ENCODE measurements around the gene ST3GAL5.

The ST3GAL5 gene

DNA sequence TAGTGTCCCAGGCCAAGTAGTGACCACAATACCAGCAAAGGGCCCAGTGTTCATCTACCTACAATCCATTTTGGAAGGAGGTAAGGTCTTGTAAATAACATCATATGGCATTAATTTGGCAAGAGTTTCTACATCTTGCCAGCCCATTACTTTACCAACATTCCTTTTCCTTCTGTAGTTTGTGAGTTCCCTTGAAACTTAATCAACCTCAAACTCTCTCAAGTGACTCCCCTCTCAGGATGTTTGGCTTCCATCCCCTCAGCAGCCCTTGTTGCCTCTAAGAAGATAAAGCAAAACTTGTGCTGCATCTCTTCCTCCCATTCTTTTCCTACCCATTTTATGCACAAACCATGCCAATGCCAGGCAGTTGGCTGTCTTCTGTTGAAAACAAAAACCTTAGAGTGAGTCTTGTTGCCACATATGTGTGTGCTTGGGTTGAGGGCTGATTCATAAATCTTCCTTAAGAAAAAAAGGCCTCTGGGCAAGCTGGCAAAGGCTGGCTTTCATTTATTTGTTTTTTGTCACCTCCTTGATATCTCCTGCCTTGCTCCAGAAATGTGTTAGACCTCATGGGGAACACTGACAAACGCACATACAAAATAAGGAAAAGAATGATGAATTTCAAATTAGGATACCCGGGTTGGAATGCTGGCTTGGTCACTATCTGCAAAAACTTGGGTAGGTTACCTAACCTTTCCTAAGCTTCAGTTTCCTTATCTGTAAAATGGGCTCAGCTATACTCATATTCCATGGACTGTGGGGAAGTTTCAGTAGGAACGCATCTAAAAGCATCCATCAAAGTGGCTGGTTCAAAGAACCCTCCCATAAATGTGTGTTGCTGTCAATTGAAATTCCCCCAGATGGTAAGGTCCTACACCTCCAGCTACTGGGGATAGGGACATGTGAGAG lies 29.4 kb upstream of the ST3GAL5 start:
- no peak for DNase-seq (ENCODE audit: low read depth in 2 of 3, low spot score in 1 of 3)

DNA sequence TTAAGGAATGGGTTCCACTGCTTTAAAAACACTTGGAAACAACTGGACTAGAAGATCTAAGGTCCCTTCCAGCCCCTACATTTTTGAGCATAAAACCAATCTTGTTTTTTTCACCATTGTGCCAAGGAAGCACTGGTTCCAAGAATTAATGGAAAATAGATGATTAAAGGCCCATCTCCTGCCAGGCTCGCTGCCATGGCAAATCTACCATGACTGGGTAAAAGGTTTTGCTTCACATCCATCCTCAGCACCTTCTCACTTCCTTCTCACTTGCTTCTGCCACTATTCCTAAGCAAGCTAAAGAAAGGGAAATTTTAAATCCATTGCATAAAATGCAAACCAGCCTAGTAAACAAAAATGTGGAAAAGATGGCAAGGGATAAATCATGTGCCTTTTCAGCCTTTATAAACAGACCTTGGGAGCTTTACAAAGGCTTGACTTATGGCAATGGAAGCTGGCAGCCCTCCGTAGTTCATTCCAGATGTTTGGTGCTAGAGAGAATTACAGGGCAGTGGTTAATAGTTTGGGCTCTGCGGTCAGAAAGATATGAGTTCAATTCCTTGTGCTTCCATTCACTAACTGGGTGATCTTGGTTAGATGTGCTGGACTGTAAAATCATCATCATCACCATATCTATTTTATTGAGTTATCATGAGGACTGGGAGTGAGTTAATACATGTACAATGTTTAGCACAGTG lies 27.0 kb upstream of the ST3GAL5 start:
- DNase-seq (ENCODE audit: low read depth in 2 of 3, low spot score in 1 of 3): no peak

DNA sequence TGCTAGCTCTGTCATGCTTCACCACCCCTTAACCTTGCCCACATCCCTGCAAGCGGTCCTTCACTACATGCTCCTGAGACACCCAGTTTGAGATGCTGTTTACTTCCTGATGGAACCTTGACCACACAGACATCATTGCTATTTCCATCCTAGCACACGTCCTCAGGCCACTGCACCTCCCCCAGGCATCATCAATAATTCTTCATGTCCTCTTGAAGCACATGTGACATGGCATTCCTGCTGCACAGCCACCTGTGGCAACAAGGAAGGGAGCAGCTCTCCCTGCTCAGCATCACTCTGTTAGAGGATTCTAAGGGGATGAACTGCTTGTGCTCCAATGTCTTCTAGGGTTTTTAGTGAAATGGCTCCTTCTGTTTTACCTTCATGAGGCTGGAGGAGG lies 26.1 kb upstream of the ST3GAL5 start:
- DNase-seq (ENCODE audit: low read depth in 2 of 3, low spot score in 1 of 3): no peak

DNA sequence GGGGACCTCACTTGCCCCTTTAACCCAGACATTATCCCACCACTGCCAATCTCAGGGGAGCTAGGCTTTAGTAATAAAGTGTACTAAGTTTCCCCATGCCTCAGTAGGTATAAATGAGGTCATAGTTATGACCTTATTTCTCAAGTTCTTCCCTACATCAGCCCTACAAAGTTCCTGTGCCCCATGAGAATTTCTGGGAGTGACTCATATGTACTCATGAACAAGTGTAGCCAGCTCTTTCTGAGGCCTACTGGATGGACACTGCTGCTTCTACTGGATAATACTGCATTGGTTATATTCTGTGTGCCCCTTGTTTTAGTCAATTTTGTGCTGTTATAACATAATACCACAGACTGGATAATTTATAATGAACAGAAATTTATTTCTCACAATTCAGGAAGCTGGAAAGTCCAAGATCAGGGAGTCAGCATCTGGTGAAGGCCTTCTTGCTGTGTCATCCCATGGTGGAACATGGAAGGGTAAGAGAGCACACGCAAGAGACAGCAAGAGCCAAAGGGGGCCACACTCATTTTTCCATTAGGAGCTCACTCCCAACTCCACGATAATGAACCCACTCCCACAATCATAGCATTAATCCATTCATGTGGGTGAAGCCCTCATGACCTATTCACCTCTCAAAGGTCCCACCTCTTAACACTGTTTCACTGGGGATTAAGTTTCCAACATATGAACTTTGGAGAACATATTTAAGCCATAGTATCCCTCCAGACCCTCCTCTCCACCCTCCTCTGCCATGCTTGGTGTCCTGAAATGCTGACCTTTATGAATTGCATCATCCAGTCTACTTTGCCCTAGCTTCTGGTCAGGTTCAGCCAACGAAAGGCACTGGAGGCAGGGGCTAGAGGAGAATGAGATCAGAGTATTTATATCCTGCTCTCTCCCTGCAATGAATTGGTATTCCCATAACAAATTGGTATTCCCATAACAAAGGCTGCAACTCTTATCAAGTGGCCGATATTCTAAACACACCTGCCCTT lies 25.4 kb upstream of the ST3GAL5 start:
- DNase-seq (ENCODE audit: low read depth in 2 of 3, low spot score in 1 of 3): no peak

DNA sequence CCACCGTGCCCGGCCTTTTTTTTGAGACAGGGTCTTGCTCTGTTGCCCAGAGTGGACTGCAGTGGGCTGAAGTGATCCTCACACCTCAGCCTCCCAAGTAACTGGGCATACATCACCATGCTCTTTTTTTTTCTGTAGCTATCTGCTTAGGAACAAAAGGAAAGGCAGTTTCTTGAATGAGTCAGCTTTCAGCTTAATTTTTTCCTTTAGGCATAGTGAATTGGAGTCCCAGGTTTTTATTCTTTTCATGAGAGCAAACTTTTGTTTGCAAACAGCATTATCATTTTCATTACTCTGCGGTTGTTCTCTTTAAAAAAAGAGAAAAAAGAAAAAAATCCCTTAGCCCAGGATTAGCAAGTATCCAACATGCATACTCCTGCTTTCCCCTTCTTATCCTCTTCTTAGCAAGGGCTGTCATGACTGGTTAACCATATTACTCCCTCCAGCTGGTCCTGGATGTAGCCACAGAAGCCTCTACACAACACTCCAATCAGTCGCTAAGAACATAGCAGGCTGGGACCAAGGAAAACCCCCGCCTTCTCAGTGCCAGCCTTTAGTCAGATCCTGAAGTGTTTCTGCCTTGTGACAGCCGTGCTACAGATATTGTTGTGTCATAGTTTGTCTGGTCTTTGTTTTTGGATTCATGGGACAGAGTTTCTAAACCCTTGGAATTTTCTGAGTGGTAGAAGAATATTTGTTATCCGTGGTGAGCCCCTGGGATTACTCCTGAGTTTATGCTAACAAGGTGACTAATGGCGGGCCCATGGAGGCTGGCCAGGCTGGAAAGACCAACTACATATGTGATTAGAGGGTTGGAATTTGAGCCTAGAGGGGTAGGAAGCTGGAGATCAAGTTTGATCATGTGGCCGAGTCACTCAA lies 23.3 kb upstream of the ST3GAL5 start:
- no peak for DNase-seq (ENCODE audit: low read depth in 2 of 3, low spot score in 1 of 3)

DNA sequence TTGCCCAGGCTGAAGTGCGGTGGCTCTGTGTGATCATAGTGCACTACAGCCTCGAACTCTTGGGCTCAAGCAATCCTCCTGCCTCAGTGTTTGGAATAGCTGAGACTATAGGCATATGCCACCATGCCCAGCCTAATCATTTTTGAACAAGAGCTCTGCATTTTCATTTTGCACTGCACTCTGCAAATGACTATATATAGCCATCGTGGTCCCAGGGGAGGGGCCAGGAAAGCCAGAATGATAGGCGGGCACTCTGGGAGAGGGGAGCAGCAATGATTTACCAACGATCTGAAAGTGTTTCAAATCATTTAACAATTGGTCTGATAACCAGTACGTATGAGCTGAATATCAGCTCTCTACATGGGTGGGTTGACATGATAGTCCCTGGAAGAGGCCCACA lies 22.3 kb upstream of the ST3GAL5 start:
- no peak for DNase-seq (ENCODE audit: low read depth in 2 of 3, low spot score in 1 of 3)

DNA sequence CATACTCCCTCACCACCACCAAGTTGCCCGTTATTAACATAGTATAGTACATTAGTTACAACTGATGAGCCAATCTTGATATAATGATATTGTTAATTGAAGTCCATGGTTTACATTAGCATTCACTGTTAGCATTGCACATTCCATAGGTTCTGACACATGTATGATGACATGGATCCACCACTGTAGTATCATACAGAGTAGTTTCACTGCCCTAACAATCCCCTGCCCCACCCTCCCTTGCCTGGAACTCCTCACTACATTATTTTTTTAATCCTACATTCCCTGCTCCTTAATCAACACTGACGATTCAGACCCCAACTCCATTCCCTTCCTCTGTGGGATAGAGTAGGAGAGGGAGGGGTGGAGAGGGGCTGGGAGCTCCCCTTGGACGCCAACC lies 20.2 kb upstream of the ST3GAL5 start:
- DNase-seq (ENCODE audit: low read depth in 2 of 3, low spot score in 1 of 3): no peak

DNA sequence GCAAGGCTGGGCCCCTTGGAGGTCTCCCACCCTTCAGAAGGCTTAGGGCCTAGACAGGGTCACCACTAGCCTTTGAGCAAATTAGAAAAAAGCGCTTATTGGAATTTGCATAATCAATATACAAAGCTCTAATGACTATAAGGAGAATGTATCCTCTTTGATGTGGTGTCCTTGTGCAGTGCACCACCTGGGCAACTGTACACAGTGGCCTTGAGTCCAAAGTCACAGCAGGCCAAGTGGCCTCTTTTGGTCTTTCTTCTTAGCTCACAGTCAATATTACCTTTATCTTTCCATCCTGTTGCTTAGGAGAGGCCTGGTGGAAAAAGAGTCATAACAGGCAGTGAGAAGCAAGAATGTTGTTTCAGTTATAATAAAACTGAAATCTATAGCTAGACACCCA lies 19.7 kb upstream of the ST3GAL5 start:
- no peak for DNase-seq (ENCODE audit: low read depth in 2 of 3, low spot score in 1 of 3)

DNA sequence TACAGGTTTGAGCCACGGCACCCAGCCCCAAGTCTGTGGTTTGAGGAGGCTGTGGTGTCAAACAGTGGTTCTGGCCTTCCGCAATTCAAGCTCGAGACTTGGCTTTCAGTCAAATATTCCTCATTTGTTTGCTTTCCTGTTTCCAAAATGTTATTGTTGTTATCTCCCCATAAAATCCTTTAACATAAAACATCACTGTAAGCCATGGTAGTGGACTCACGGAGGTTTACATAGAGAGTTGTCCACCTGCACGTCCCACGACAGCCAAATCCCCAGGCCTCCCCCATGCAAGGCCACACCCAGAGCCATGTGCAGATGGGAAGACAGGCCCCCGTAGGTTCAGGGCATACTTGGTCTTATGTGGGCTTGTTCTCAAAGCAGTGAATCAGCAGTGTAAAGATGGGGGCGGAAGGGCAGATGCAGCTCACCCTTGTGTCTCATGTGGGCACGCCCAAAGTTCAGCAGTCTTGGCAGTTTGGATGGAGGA lies 18.9 kb upstream of the ST3GAL5 start:
- DNase-seq (ENCODE audit: low read depth in 2 of 3, low spot score in 1 of 3): no peak

DNA sequence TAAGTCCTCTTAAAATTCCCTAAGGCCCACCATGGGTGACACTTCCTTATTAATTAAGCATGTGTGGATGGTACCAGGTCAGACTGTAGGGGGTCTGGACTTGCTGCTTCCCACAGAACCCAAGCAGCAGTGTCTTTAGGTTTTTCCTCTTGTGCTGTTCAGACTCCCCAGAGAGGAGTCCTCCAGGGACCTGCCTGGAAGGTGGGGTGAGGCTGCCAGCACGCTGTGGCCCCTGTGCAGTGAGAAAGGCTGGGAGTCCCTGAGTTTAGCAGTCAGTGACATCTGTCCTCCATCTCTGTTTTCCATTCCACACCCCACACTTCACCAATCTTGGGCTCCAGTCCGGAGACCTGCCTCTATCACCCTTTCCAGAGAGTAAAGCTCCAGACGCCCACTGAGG lies 18.0 kb upstream of the ST3GAL5 start:
- no peak for DNase-seq (ENCODE audit: low read depth in 2 of 3, low spot score in 1 of 3)

DNA sequence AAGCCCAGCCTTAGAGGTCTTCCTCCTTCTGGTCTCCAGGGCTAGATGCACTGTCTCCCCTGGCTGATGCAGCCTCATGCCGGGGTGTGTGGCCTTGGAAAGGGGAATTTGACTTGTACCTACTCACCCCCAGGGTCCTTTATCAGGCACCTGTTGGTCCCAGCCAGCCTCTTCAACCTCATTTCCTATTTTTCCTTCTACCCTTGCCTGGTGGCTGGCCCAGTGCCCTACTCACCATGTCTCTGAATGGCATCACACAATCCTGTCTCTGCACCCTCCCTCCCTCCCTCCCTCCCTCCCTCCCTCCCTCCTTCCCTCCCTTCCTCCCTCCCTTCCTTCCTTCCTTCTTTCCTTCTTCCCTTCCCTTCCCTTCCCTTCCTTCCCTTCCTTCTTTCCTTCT lies 17.1 kb upstream of the ST3GAL5 start:
- DNase-seq (ENCODE audit: low read depth in 2 of 3, low spot score in 1 of 3): no peak

DNA sequence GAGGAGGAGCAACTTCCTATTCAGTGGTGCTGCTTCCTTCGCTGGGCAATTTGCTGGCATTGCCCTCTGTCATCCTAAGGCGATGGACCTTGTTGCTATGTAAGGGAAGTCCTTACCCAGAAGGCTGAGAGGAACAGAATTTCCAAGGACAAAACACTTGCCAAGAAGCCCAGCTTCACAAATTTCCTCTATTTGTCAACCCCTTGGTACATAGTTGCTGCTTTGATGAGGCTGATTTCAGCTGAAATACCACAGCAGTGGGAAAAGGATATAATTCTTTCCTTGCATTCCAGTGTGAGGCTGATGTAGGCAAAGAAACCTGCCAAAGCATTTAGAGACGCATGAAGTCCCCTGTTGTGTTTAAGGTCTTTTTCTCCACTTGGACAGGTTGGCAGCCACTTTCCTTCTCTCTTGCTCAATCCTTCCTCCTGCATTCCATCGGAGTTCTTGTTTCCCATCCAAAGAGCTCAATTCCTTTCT lies 16.4 kb upstream of the ST3GAL5 start:
- no peak for DNase-seq (ENCODE audit: low read depth in 2 of 3, low spot score in 1 of 3)

DNA sequence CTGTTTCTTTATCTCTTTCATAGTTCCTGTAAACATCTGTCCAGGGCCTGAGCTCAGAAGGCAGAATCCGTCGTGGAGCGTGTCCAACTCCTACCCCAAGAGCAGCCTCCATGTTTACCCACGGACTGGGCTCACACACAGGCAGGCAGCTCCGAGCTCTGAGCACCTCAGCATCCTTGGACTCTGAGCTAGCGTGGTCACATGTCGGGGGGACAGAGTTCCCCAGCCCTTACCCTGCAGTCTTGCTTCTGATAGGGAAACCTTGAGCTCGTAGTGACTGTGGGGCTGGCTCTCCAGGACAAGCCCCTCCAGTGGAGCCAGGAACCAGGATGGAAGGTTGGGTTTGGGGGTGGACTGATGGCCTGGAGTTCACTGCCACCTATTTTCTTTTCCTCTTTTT lies 15.1 kb upstream of the ST3GAL5 start:
- DNase-seq (ENCODE audit: low read depth in 2 of 3, low spot score in 1 of 3): no peak

DNA sequence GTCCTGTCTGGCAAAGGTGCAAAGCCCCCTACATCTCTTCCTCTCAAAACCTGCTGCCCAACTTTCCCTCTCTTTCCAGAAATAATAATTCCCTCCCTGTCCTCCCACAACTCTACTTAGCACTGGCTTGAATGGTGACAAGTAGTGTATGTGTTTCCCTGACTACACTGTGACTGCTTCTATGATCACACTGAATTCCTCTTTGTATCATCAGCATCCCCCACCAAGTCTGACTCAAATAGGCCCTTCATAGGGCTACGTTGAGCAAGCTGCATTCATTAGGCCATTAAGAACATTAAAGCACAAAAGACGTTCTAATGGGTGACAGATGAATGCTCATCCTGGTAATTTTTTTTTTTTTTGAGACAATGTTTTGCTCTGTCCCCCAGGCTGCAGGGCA lies 13.7 kb upstream of the ST3GAL5 start:
- no peak for DNase-seq (ENCODE audit: low read depth in 2 of 3, low spot score in 1 of 3)

DNA sequence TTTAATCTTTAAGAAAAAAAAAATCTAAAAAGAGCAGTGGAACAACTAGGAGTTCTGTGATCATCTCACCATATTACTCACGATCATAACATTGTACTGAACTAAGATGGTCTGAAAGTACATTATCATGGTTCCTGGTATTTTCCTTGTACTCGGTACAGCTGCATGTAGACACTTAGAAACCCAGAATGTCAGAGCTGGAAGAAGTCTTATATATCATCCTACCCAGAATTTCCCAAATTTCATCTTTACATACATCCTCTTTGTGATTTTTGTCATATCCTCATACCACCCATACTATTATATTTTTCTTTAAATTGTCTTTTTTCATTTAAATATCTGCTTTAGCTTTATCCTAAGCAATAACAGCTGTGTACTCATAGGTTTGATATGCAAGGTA lies 12.4 kb upstream of the ST3GAL5 start:
- no peak for DNase-seq (ENCODE audit: low read depth in 2 of 3, low spot score in 1 of 3)

DNA sequence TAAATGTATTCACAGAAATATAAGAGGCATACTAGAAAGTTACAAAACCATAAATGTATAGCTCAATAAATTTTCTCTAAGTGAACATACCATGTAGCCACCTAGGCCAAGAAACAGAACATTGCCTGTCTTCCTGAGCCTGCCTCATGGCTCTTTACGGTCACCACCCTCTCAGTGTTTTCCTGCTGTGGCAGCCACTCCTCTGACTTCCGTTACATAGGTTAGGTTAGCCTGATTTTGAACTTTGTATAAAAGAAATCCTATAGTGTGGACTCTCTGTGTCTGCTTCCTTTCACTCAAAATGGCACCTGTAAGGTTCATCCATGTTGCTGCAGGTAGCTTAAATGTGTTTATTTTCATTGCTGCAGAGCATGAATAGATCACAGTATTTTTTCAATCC lies 11.6 kb upstream of the ST3GAL5 start:
- DNase-seq (ENCODE audit: low read depth in 2 of 3, low spot score in 1 of 3): no peak

DNA sequence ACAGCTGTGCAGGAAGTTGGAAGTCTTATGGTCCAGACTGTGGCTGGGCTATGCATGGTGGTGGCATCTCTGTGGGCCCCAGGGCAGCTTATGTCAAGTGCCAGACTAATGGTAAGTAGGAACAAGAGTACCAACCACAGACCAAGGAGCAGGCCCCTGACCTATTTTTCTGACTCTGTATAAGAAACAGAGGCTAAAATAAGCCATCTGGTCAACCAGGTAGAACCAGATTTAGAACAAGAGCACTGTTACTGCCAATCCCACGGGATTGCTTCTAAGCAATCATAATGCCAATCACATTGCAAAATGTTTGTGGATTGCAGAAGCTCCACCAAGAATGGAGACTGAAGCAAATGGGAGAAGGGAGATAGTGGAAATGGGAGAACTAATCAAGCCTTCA lies 11.1 kb upstream of the ST3GAL5 start:
- no peak for DNase-seq (ENCODE audit: low read depth in 2 of 3, low spot score in 1 of 3)

DNA sequence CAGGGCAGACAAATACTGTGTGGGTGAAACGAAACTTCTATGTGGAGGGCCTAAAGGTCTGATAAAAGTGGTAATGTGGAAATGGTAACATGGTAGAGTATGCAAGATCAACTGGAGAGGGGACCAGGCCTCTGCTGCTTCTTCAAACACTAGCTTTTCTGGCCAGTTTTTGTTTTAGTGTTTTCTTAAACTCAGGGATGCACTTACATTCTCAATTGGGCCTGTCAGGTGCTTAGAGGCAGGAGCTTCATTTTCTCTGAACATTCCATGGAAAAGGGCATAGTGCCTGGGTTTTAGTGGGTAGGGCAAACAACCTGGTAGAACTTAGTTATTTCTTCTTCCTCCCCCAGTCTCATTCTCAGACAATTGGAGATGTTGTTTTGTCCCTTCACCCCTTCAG lies 10.5 kb upstream of the ST3GAL5 start:
- DNase-seq (ENCODE audit: low read depth in 2 of 3, low spot score in 1 of 3): no peak

DNA sequence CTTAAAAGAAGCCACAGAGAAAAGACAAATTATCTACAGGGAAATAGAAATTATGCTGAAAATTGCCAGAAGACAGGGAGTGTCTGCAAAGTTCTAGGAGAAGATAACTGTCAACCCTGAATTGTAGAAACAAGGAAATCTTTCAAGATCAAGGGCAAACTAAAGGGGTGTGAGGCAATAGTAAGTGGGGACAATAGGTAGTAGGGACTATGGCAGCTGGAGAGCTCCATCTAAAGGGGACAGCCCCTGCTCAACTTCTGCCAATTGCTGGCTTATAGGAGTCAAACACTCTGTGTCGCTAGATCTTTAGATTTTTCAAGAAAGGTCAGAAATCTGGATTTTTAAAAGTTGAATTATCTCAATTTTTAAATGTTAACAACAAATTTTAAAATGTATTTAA lies 10.1 kb upstream of the ST3GAL5 start:
- DNase-seq (ENCODE audit: low read depth in 2 of 3, low spot score in 1 of 3): no peak
